GM06990 (cell line): Measurements from ENCODE around the gene FOXA1.

Experiments
- DNase-seq: peaks from one replicate; pipeline ENCODE4 v3.0.0-alpha.2; 2011; ENCODE audit not compliant: insufficient read length; ENCODE audit errors: extremely low read depth
- H3K27me3 ChIP-seq: replicated peaks from 2 replicates; pipeline ENCODE4 v1.6.0; 2011; ENCODE audit warnings: low read length; ENCODE audit not compliant: control insufficient read depth, insufficient read depth
- H3K36me3 ChIP-seq: 2 replicates; pipeline ENCODE4 v1.5.1; 2011; ENCODE audit warnings: low read length; ENCODE audit not compliant: control insufficient read depth, insufficient read depth
- H3K4me3 ChIP-seq: replicated peaks from 2 replicates; pipeline ENCODE4 v1.5.1; 2011; ENCODE audit warnings: low read depth, mild to moderate bottlenecking, control low read depth, low read length
- TF ChIP-seq, protein P1 (sequence below): IDR thresholded peaks from 2 replicates; pipeline ENCODE4 v1.5.1; 2011; ENCODE audit warnings: low read length, control low read depth, mild to moderate bottlenecking, inconsistent platforms; ENCODE audit not compliant: insufficient read depth, poor library complexity, severe bottlenecking

Gene FOXA1

DNA sequence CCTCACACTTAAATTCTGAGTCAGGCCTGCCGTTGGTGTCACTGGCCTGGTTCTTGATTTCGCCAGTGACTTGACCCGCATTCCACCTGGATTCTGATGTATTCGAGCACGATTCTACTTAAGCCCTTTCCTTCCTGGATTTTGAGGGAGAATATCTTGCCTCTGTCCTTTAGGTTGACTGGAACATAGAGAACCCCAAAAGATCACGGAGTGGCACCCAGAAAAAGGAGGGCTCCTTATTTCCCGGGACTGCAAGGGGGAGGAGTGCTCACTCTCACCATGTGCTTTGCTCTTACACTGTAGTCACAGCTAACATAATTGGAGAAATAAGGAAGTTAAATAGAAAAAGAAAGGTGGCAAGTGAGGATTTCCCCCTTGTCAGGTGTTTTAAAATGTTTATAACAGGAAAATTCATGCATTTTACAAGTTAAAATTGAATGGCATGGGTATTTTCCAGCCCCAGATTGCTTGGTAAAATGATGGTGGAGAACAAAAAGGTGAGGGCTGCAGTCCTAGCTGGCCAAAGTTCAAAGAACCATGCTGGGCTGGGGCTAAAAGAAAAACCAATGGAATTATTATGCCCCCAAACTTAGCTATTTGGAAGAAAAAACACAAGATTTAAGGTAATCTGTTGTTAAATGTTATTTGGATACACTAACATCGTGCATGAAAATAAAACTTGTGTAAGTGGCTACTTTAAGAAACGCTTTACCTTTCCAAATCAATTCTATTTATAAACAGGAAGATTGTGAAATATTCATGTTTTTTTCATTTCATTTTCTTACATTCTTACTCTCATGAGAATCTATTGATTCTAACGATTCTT is 8.9 kb downstream of the FOXA1 start:
- Histone ChIP-seq H3K27me3 (no peaks in the 10 kb centered on the region), H3K4me3 (no peak overlapping the region), H3K36me3 (no peaks in the 10 kb centered on the region)
- DNase-seq = no peak
- TF ChIP-seq, protein P1, sequence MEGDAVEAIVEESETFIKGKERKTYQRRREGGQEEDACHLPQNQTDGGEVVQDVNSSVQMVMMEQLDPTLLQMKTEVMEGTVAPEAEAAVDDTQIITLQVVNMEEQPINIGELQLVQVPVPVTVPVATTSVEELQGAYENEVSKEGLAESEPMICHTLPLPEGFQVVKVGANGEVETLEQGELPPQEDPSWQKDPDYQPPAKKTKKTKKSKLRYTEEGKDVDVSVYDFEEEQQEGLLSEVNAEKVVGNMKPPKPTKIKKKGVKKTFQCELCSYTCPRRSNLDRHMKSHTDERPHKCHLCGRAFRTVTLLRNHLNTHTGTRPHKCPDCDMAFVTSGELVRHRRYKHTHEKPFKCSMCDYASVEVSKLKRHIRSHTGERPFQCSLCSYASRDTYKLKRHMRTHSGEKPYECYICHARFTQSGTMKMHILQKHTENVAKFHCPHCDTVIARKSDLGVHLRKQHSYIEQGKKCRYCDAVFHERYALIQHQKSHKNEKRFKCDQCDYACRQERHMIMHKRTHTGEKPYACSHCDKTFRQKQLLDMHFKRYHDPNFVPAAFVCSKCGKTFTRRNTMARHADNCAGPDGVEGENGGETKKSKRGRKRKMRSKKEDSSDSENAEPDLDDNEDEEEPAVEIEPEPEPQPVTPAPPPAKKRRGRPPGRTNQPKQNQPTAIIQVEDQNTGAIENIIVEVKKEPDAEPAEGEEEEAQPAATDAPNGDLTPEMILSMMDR = no peak

DNA sequence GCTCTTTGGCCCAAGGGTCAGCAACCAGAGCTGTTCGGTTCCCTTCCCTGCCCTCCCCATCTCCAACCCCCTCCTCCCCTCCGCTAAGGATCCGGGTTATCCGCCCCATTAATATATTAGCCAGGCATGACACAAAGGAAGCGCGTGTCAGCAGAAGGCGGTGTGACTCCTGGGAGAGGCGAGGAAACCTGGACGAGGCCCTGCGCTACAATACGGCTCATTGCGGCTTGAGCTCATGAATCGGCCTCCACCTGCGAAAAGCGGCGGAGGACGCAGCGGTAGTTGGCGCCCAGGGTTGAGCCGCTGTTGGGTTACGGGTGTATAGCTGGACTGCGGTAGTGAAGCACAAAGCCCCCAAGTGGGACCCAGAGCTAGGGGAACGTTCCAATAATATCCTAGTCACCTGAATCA is 9.9 kb downstream of the FOXA1 start:
- H3K36me3 ChIP-seq = no peaks in the 10 kb centered on the region
- no peaks in the 10 kb centered on the region for H3K27me3 ChIP-seq
- no peak for DNase-seq
- H3K4me3 ChIP-seq = no peak overlapping the region
- TF ChIP-seq, protein P1 = no peak

DNA sequence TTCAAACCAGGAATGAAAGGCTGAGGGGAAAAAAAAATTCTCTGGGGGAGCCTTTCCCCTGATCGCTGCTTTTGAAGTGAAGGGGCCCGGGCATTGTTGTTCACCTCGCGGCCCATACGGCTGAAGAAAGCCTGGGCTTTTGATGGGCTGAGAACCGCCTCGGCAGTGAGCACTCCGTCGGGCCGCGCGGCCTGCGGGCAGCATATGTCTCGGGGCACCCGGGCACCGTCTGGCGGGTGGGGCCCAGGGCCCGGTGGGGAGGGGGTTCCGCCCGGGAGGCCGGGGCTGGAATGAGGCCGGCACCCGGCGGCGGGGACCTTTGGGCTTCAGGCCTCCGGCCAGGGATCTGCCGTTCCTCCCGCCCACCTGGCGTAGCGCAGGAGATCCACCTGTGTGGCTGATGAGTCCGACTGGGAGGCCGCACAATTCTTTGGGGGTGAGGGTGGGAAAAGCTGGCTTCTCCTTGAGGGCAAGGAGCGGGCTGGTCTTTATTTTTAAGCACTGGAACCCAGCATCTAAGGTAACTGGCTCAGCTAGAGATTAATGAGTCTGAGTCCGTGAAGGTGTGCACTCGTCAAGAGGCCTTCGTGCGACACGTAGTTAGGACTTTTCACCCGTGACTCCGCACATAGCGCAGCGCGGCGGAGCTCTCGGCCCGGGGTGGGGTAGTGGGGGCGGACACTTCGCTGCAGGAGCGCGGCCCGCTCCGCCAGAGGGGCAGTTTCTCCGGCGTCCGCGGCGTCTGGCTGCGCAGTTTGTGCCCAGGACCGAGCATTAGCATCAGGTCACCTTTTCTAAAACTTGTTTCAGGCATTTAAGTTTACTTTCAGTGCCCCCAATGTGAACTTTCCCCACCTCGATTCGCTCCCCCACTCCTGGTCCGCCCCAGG is 10.6 kb downstream of the FOXA1 start:
- H3K27me3 ChIP-seq = no peaks in the 10 kb centered on the region
- no peak overlapping the region for H3K4me3 ChIP-seq
- no peak for DNase-seq
- no peaks in the 10 kb centered on the region for H3K36me3 ChIP-seq
- TF ChIP-seq, protein P1 = no peak

DNA sequence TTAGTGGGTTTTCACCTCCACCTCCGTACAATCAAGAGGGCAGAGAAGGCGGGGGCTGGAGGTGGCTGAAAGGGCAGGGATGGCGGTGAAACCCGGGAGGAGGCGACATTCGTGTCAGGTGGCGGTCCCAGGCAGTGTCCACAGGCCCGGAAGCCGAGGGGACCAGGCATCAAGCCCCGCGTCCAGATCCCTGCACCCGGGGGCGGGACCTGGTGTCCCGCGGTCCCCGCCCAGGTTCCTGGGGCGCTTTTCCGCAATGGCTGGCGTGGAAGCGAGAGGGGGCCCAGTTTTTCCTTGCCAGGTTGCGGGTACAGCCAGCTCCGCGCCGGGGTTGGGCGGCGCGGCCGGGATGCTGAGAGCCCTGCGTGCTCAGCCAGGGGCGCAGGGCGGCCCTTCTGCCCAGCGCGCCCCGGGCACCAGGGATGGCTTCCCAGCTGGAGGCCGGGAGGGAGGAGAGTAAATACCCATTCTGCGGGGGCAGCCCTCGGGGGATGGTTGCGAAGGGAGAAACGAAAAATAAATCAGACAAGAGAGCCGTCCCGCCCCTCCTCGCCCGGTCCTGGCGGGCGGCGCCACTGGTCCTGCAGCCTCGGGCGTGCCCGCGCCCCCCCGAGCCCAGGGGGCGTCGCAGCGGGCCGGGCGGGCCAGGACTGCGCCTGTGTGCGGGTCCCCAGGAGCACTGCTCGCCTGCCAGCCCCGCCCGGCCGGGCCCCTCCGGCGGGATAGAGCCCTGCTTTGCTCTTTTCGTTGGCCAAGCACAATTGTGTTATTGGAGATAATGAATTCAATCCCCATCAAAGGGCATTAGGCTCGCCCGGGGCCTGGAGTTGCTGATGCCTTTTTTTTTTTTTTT is 11.5 kb downstream of the FOXA1 start:
- Histone ChIP-seq H3K4me3 (no peak overlapping the region), H3K27me3 (no peaks in the 10 kb centered on the region), H3K36me3 (no peaks in the 10 kb centered on the region)
- no peak for DNase-seq
- TF ChIP-seq, protein P1 = no peak

DNA sequence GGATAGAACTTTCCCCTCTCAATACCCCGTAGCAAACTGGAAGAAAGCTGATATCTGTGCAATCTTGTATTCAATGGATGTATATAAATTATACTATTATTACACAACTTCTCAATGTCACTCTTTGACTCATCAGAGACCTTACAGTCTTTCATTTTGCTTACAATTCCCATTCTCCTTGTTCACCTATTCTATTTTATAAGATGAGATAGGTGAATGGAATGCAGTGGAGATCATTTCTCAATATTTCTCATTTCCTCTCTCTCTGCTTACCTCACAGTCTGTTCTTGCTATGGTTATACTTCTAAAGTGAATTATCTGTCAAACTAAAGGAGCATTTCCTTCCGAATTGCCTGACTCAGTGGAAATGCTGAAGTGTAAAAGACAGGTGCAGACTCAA is 14.9 kb downstream of the FOXA1 start:
- no peak overlapping the region for H3K4me3 ChIP-seq
- TF ChIP-seq, protein P1 = no peak
- H3K27me3 ChIP-seq = no peaks in the 10 kb centered on the region
- no peaks in the 10 kb centered on the region for H3K36me3 ChIP-seq
- no peak for DNase-seq
